ENCODE results near the gene DUOXA1. TPM values are rescaled to one million over a fixed set of nuclear protein-coding genes. Genes with fewer than 3 reads are reported as not detected.

DUOXA1 gene
- total RNA-seq, 3 donors from 2014 or later = 0.80 to 3.3 (median 1.0) TPM

GRCh38 chr15:45146405-45146804, 16.7 kb upstream of the DUOXA1 start:
- no peaks in the 10 kb centered on the region for H3K4me1 ChIP-seq
- peak overlapping the region; percentile 40 to 55 for H3K27ac ChIP-seq
- no peaks in the 10 kb centered on the region for H3K27me3 ChIP-seq
- no peak overlapping the region for H3K4me3 ChIP-seq
- intact Hi-C loops (cut with DNase I; ENCODE audit: low total_unique reads) = no loop called here
- no peaks in the 10 kb centered on the region for H3K36me3 ChIP-seq
- no peaks in the 10 kb centered on the region for H3K9me3 ChIP-seq
- TF ChIP-seq POLR2A (IDR thresholded peaks at IDR 0.05) (no peak), POLR2AphosphoS5 (IDR thresholded peaks at IDR 0.05) (no peak), CTCF (IDR thresholded peaks at IDR 0.05) (no peak)
- no peak for DNase-seq (ENCODE audit: low spot score in 2 of 2)

DNA sequence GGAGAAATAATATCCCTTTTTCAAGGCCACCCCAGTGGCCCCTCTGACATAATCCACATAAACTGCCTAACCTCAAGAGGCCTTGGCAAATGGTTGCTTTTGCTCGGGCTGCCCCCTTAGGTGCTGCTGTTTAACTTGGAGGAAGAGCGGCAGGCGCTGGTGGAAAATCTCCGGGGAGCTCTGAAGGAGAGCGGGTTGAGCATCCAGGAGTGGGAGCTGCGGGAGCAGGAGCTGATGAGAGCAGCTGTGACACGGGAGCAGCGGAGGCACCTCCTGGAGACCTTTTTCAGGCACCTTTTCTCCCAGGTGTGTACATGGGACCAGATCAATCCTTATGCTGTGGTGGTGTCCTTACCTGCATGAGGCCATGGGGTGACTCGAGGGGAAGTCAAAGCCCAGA, 15.1 kb upstream of the DUOXA1 start:
- intact Hi-C loops (cut with DNase I; ENCODE audit: low total_unique reads) = no loop called here
- H3K36me3 ChIP-seq = no peaks in the 10 kb centered on the region
- no peak overlapping the region for H3K4me3 ChIP-seq
- DNase-seq (ENCODE audit: low spot score in 2 of 2) = no peak
- no peaks in the 10 kb centered on the region for H3K9me3 ChIP-seq
- H3K4me1 ChIP-seq = no peaks in the 10 kb centered on the region
- no peak overlapping the region for H3K27ac ChIP-seq
- no peaks in the 10 kb centered on the region for H3K27me3 ChIP-seq
- TF ChIP-seq CTCF (IDR thresholded peaks at IDR 0.05) (no peak), POLR2A (IDR thresholded peaks at IDR 0.05) (no peak), POLR2AphosphoS5 (IDR thresholded peaks at IDR 0.05) (no peak)

GRCh38 chr15:45143946-45144345, 14.3 kb upstream of the DUOXA1 start:
- Histone ChIP-seq H3K36me3 (no peaks in the 10 kb centered on the region), H3K27ac (no peak overlapping the region)

GRCh38 chr15:45143056-45143455, 13.4 kb upstream of the DUOXA1 start:
- intact Hi-C loops (cut with DNase I; ENCODE audit: low total_unique reads) = no loop called here
- Histone ChIP-seq H3K27me3 (no peaks in the 10 kb centered on the region), H3K9me3 (no peaks in the 10 kb centered on the region), H3K36me3 (no peaks in the 10 kb centered on the region), H3K4me3 (no peak overlapping the region), H3K4me1 (no peaks in the 10 kb centered on the region), H3K27ac (no peak overlapping the region)
- no peak for TF ChIP-seq POLR2A (IDR thresholded peaks at IDR 0.05)
- TF ChIP-seq POLR2AphosphoS5 (IDR thresholded peaks at IDR 0.05) = no peak
- no peak for TF ChIP-seq CTCF (IDR thresholded peaks at IDR 0.05)
- DNase-seq (ENCODE audit: low spot score in 2 of 2) = no peak

More at GRCh38 chr15:45143946-45144345, 14.3 kb upstream of the DUOXA1 start:
- DNase-seq (ENCODE audit: low spot score in 2 of 2) = no peak
- intact Hi-C loops (cut with DNase I; ENCODE audit: low total_unique reads) = no loop called here
- Histone ChIP-seq H3K4me3 (no peak overlapping the region), H3K27me3 (no peaks in the 10 kb centered on the region), H3K9me3 (no peaks in the 10 kb centered on the region), H3K4me1 (no peaks in the 10 kb centered on the region)
- TF ChIP-seq POLR2AphosphoS5 (IDR thresholded peaks at IDR 0.05) (no peak), POLR2A (IDR thresholded peaks at IDR 0.05) (no peak), CTCF (IDR thresholded peaks at IDR 0.05) (no peak)

DNA sequence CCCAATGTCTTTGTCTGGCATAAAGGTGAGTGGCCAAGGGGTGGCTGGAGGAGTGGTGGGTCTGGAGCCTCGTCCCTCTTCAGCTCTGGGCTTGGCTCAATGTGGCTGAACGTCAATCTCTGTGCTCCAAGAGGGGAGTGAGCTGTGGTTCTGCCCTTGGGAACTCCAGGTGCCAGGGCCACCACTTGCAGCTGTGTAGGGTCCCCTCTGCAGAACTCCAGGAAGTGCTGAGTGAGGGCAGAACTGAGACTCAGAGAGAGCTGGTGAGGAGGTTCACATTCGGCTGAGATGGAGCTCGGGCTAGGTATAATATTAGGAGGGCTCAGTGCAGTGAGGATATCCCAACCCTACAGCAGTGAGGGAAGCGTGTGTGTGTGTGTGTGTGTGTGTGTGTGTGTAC, 11.7 kb upstream of the DUOXA1 start:
- intact Hi-C loops (cut with DNase I; ENCODE audit: low total_unique reads) = no loop called here
- Histone ChIP-seq H3K27me3 (peaks cover 0 to 1% of the 10 kb centered on the region in 2 donors), H3K9me3 (no peaks in the 10 kb centered on the region), H3K4me1 (no peaks in the 10 kb centered on the region), H3K4me3 (no peak overlapping the region), H3K36me3 (no peaks in the 10 kb centered on the region), H3K27ac (no peak overlapping the region)
- TF ChIP-seq CTCF (IDR thresholded peaks at IDR 0.05) (no peak), POLR2AphosphoS5 (IDR thresholded peaks at IDR 0.05) (no peak), POLR2A (IDR thresholded peaks at IDR 0.05) (no peak)
- DNase-seq (ENCODE audit: low spot score in 2 of 2) = no peak

Data from breast epithelium (tissue), 4 donors.